Mucosa of rectum (tissue), 2 donors: ENCODE data around the gene CISTR.

ENCODE experiments used
- H3K27ac ChIP-seq, 2 donors: one replicate each; pipeline ENCODE4 v1.7.0; 2013; ENCODE audit warnings: inconsistent platforms in 2 of 2, low read depth in 2 of 2, low read length in 2 of 2
- H3K27me3 ChIP-seq, 2 donors: one replicate each; pipeline ENCODE4 v1.7.0; 2013; ENCODE audit warnings: low read length in 2 of 2; ENCODE audit not compliant: control insufficient read depth in 2 of 2, insufficient read depth in 2 of 2
- H3K36me3 ChIP-seq, 2 donors: one replicate each; pipeline ENCODE4 v1.7.0; 2013; ENCODE audit warnings: low read length in 2 of 2; ENCODE audit not compliant: control insufficient read depth in 2 of 2, insufficient read depth in 2 of 2
- H3K4me1 ChIP-seq, 2 donors: one replicate each; pipeline ENCODE4 v1.7.0; 2013; ENCODE audit warnings: low read length in 2 of 2, mild to moderate bottlenecking in 1 of 2; ENCODE audit not compliant: control insufficient read depth in 2 of 2, insufficient read depth in 2 of 2
- H3K4me3 ChIP-seq, 2 donors: one replicate each; pipeline ENCODE4 v1.7.0; 2013; ENCODE audit warnings: low read length in 2 of 2
- H3K9ac ChIP-seq, 2 donors: one replicate each; pipeline ENCODE4 v1.7.0; 2013; ENCODE audit warnings: low read length in 2 of 2, low read depth in 1 of 2, mild to moderate bottlenecking in 1 of 2
- H3K9me3 ChIP-seq, 2 donors: one replicate each; pipeline ENCODE4 v1.7.0; 2013; ENCODE audit warnings: low read length in 2 of 2; ENCODE audit not compliant: control insufficient read depth in 2 of 2
- donor health status: healthy.
- donor health status: Normal muscosa, but diverticular disease.

CISTR gene

DNA sequence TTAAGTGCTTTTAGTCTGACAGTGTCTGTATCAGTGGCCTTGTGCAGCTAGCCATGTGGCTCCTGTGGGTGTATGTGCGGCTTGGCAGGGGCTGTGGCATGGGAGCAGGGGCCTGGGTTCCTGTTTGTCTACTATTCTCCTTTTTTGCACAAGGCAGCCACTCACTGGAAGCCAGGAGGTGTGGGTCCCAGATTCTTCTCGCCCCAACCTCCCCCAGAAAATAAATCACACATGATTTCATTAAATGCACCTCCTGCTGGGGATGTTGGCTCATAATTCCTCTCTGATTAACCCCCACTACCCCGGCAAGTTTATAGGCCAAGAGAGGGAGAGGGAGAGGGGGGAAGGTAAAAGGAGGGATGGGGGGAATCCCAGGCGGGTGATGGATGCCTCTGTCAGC is 42.1 kb downstream of the CISTR start:
- Histone ChIP-seq H3K4me1 (no peaks in the 10 kb centered on the region), H3K9ac (no peak overlapping the region), H3K27me3 (peaks cover 6 to 10% of the 10 kb centered on the region in 2 donors)

DNA sequence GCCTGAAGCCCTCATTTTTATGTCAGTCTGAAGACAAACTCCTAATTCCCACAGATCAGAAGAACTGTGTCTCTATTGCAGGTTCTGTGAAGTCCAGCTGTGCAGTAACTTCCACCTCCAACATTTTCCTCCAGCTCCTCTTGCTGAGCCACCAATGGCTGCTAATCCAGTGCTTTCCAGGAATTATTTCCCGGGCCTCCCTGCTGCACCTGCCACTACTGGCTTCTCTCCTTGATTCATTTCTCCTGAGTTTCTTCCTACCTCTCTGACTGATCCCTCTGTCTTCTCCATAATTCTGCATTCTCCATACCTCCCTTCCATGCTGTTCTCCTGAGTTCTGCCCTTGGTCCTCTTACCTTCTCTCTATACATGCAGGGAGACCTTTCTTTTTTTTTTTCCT is 45.7 kb downstream of the CISTR start:
- no peak overlapping the region for H3K4me3 ChIP-seq
- no peak overlapping the region for H3K9ac ChIP-seq
- no peak overlapping the region for H3K27ac ChIP-seq
- H3K9me3 ChIP-seq: no peaks in the 10 kb centered on the region
- H3K27me3 ChIP-seq: peaks cover 28 to 32% of the 10 kb centered on the region in 2 donors
- H3K36me3 ChIP-seq: no peaks in the 10 kb centered on the region
- H3K4me1 ChIP-seq: no peaks in the 10 kb centered on the region

More for the DNA sequence above, 42.1 kb downstream of the CISTR start:
- H3K36me3 ChIP-seq: peaks cover 20 to 25% of the 10 kb centered on the region in 2 donors
- no peak overlapping the region for H3K4me3 ChIP-seq
- no peak overlapping the region for H3K27ac ChIP-seq
- H3K9me3 ChIP-seq: no peaks in the 10 kb centered on the region

DNA sequence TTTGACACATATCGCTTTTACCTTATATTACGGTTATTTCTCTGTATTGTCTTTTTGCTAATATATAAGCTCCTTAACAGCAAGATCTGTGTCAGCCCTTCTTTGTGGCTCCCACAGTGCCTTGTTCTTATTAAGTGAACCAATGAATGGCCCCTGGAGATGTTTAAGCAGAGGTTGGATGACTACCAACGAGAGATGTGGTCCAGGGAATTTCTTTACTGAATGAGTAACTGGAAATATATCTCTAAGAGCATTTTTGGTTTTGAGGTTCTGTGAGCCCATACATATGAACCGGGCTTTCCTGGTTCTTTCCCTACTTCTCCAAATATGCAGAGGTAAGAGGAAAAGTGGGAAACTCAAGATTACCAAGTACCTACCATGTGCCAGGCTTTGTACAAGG is 48.0 kb downstream of the CISTR start:
- Histone ChIP-seq H3K36me3 (no peaks in the 10 kb centered on the region), H3K9me3 (no peaks in the 10 kb centered on the region), H3K9ac (no peak overlapping the region), H3K4me1 (no peaks in the 10 kb centered on the region), H3K27ac (no peak overlapping the region), H3K27me3 (peaks cover 44 to 49% of the 10 kb centered on the region in 2 donors), H3K4me3 (no peak overlapping the region)

DNA sequence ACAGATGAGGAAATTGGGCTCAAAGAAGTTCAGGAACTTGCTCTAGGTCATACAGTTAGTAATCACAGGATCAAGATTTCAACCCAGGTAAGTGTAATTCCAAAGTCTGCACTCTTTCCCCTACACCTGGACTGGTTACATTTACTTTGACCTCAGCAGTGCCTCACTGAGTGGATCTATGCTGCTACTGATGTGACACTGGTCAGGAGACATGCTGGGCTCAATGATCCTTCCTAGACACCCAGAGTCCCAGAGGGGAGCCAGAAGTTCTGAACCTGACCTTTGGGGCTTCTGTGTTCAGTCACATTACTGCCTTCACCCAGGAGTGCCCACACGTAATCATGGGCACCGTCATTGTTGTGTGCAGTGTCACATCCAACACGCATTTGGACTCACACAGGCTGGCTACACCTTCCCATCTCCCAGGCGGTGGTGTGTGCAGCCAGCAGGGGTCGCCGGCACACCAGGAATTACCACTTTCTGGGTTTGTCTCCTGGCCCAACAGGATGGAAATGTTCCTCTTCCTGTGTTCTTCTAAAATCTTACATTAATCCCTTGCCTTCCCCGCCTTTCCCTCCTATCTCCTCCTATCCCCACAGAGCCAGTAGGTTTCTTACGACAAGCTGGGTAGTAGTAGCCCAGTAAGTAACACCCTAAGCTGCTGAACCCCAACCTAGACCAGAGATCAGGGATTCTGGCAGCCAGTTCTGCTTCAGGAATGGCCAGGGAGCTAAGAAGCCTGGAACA is 50.1 kb downstream of the CISTR start:
- no peaks in the 10 kb centered on the region for H3K36me3 ChIP-seq
- H3K9me3 ChIP-seq: no peaks in the 10 kb centered on the region
- H3K4me3 ChIP-seq: no peak overlapping the region
- peak overlapping the region in 1 of 2 donors; percentile 32 for H3K9ac ChIP-seq
- peaks cover 51 to 52% of the 10 kb centered on the region in 2 donors for H3K27me3 ChIP-seq
- H3K27ac ChIP-seq: no peak overlapping the region
- H3K4me1 ChIP-seq: peaks cover 0 to 3% of the 10 kb centered on the region in 2 donors

DNA sequence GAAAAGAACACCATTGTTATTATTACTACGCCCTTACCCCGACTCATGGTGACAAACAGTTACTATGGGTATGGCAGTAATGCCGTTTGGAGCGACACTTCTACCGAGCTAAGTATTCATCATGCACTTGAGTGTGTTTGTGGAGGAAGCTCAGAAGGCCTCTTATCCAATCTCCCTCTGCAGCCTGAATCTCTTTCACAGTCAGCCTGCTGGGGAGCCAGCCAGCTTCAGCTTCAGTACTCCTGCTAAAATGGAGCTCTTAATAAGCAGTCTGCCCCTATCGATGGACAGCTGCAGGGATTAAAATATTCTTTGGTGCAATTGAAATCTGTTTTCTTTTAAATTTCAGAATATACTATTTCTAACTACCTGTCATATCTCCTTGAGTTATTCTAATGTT is 51.2 kb downstream of the CISTR start:
- Histone ChIP-seq H3K4me1 (peaks cover 3 to 7% of the 10 kb centered on the region in 2 donors), H3K9ac (no peak overlapping the region), H3K9me3 (no peaks in the 10 kb centered on the region), H3K27ac (no peak overlapping the region), H3K36me3 (no peaks in the 10 kb centered on the region), H3K27me3 (peaks cover 58 to 62% of the 10 kb centered on the region in 2 donors), H3K4me3 (no peak overlapping the region)

DNA sequence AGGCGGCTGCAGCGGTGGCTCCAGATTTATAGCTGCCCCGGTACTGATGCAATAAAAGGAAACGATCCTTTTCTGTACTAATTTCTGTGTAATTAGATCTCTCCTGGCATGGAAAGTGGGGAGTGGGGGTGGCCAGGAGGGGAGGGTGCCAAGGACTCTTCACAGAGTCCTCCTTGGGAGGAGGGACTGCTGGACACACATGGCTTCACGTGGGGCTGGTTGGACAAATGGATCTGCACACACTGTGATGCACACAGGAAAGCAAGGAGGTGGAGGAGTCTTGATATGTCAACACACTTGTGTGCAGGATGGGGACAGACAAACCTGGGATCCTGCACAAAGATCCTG is 52.1 kb downstream of the CISTR start:
- no peak overlapping the region for H3K9ac ChIP-seq

DNA sequence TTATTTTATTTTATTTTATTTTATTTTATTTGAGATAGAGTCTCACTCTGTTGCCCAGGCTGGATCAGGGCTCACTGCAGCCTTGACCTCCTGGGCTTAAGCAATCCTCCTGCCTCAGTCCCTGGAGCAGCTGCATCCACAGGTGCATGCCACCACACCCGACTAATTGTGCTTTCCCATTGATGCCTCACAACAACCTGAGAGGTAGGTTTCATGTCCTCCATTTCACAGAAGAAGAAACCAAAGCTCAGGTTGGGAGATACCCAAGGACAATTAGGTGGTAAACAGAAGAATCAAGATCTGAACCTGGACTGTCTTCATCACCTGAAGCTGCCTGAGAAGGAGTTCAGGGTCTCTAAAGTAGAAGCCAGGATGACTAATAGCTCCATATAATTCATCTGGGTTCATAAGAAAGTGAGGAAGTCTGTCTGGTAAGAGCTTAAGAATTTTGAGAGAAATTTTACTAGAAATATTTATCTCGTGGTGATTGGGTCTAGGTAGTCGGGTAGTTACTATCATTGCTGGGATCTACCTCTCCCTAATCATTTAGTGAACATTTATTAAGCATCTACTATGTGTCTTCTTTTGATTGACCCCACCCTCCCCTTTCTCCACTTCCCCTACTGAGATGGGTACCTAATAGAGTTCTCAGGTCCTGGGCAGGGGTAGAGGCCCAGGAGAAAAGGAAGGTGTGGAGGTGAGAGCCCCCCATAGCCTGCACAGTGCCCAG is 52.7 kb downstream of the CISTR start:
- no peak overlapping the region for H3K9ac ChIP-seq
- H3K4me1 ChIP-seq: peaks cover 6 to 10% of the 10 kb centered on the region in 2 donors
- H3K27ac ChIP-seq: no peak overlapping the region
- peaks cover 66 to 71% of the 10 kb centered on the region in 2 donors for H3K27me3 ChIP-seq
- no peaks in the 10 kb centered on the region for H3K9me3 ChIP-seq
- no peaks in the 10 kb centered on the region for H3K36me3 ChIP-seq
- H3K4me3 ChIP-seq: no peak overlapping the region

More for the DNA sequence above, 52.1 kb downstream of the CISTR start:
- Histone ChIP-seq H3K4me3 (no peak overlapping the region), H3K4me1 (peaks cover 6 to 10% of the 10 kb centered on the region in 2 donors), H3K9me3 (no peaks in the 10 kb centered on the region), H3K36me3 (no peaks in the 10 kb centered on the region), H3K27ac (no peak overlapping the region), H3K27me3 (peaks cover 64 to 68% of the 10 kb centered on the region in 2 donors)

DNA sequence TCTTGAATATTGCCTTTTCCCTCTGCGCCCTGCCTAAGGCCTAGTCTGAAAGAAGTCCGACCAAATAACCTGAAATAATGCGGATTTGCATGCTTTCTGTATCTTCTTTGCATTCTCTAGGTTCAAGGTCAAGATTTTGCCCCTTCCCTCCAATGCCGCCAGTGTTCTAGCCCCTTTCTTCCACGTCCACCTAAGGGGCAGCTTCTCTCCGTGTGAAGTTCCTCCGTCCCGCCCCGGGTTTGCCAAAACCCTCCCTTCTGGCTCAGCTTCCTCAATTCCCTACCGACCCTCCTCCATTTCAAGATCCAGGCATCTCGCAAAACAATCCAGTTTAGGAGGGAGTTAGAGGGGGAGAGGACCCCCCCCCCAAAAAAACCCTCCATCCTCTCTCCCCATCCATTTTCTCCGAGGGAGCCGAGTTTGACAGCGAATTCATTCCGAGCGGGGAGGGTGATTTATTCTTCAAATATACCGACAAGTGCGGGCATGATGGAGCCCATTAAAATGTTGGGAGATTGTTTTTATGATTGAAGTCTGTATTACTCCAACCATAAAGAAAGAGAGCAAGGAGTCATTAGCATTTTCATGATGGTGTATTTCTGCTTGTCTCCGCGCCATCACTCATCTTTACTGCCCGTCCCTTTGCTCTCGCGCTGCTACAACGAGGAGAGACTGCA is 55.0 kb downstream of the CISTR start:
- H3K9ac ChIP-seq: peak overlapping the region in 1 of 2 donors; percentile 45

More for the DNA sequence above, 55.0 kb downstream of the CISTR start:
- no peaks in the 10 kb centered on the region for H3K36me3 ChIP-seq
- H3K4me3 ChIP-seq: peak overlapping the region; percentile 58 to 68
- no peak overlapping the region for H3K27ac ChIP-seq
- peaks cover 6 to 10% of the 10 kb centered on the region in 2 donors for H3K4me1 ChIP-seq
- peaks cover 60 to 66% of the 10 kb centered on the region in 2 donors for H3K27me3 ChIP-seq
- H3K9me3 ChIP-seq: no peaks in the 10 kb centered on the region
